Gastroesophageal sphincter (tissue), 4 donors: Measurements from ENCODE around the gene RBM23. TPM values are rescaled to one million over a fixed set of nuclear protein-coding genes. Genes with fewer than 3 reads are reported as not detected.
"Not testable (repeated sequence)": the region's sequence is repeated elsewhere in the genome, so short reads cannot be mapped to it uniquely, and the experiment has no call there.

Experiments
- ATAC-seq: fragments of 150-250 bp; one replicate; pipeline ENCODE4 v1.9.1; 2016; ENCODE audit warnings: mild to moderate bottlenecking, moderate library complexity
- H3K27ac ChIP-seq, 4 donors: fragments of 200-600 bp; sonication (generic) in 3 of 4; 1 replicate in 3 of 4; 2 replicates in 1 of 4; pipeline ENCODE4 v1.5.1; 2016 to 2019
- H3K27me3 ChIP-seq: fragments of 200-600 bp; sonication (generic); one replicate; pipeline ENCODE4 v1.5.1; 2019
- H3K36me3 ChIP-seq, 2 donors: fragments of 200-600 bp; sonication (generic); one replicate each; pipeline ENCODE4 v1.5.1; 2019; ENCODE audit warnings: control low read depth in 1 of 2
- H3K4me1 ChIP-seq, 3 donors: fragments of 200-600 bp; sonication (generic); 1 replicate in 2 of 3; 2 replicates in 1 of 3; pipeline ENCODE4 v1.5.1; 2016 to 2019; ENCODE audit warnings: control low read depth in 2 of 3
- H3K4me3 ChIP-seq, 2 donors: fragments of 200-600 bp; sonication (generic); one replicate each; pipeline ENCODE4 v1.5.1; 2019; ENCODE audit warnings: mild to moderate bottlenecking in 1 of 2, moderate library complexity in 1 of 2
- H3K9me3 ChIP-seq, 3 donors: fragments of 200-600 bp; sonication (generic); one replicate each; pipeline ENCODE4 v1.5.1; 2017 to 2019; ENCODE audit warnings: control low read depth in 2 of 3
- CTCF ChIP-seq, 4 experiments: fragments of 200-600 bp in 2 of 4; fragments of 450-650 bp in 2 of 4; sonication (generic) in 1 of 4; IDR thresholded peaks; one replicate each; pipeline ENCODE4 v1.5.1; 2017 to 2019; ENCODE audit warnings: antibody characterized with exemption in 4 of 4, mild to moderate bottlenecking in 2 of 4, moderate library complexity in 2 of 4
- EP300 ChIP-seq: sonication (generic); formaldehyde crosslinking; IDR thresholded peaks from one replicate; pipeline ENCODE4 v1.6.1; 2017; ENCODE audit warnings: antibody characterized with exemption, mild to moderate bottlenecking
- POLR2A ChIP-seq, 2 donors: fragments of 450-650 bp; IDR thresholded peaks; one replicate each; pipeline ENCODE4 v1.6.1; 2017; ENCODE audit warnings: antibody characterized with exemption in 2 of 2, mild to moderate bottlenecking in 2 of 2, moderate library complexity in 1 of 2
- POLR2AphosphoS5 ChIP-seq: sonication (generic); formaldehyde crosslinking; IDR thresholded peaks from one replicate; pipeline ENCODE4 v1.6.1; 2017; ENCODE audit warnings: antibody characterized with exemption
- WGBS, 2 donors: methylation state at CpG; one replicate each; pipeline ENCODE4 v1.1.5; 2018; ENCODE audit warnings: low coverage in 1 of 2; 5-methylcytosine and 5-hydroxymethylcytosine counted together
- total RNA-seq, 4 donors: library from RNA; depleted of rRNA; stranded (reverse); fragments of >200 nt; gene quantifications; one replicate each; pipeline ENCODE4 v1.1.0, GENCODE V29; 2016

The RBM23 gene
- 100 to 1,000 TPM in 3 of 4 donors, 10 to 100 TPM in 1; 94.4 to 855 (median 368) TPM for total RNA-seq

- H3K36me3 ChIP-seq = peaks cover 0 to 42% of the 10 kb centered on the region in 2 donors
- WGBS, 2 donors = 0% methylated on average over 14 to 16 of the region's 46 CpGs
- TF ChIP-seq POLR2A (IDR thresholded peaks at IDR 0.05) (peak; percentile 87 to 91), EP300 (no peak), CTCF (IDR thresholded peaks at IDR 0.05) (peak in 1 of 4 experiments; percentile 24), POLR2AphosphoS5 (peak; percentile 89)
- H3K4me1 ChIP-seq = peaks cover 0 to 45% (median 17%) of the 10 kb centered on the region in 3 donors
- peak within 1 kb of the TSS; percentile 55 for H3K4me3 ChIP-seq
- H3K9me3 ChIP-seq = no peaks in the 10 kb centered on the region
- no peaks in the 10 kb centered on the region for H3K27me3 ChIP-seq
- H3K27ac ChIP-seq = peak within 1 kb of the TSS; percentile 89 to 97 (median 90)
- peak; percentile 98 for ATAC-seq
These were observed at the start of gene RBM23 for GRCh38 chr14:22918804-22919600. Gene RBM23, minus strand, starts transcription at chr14:22919149.

DNA sequence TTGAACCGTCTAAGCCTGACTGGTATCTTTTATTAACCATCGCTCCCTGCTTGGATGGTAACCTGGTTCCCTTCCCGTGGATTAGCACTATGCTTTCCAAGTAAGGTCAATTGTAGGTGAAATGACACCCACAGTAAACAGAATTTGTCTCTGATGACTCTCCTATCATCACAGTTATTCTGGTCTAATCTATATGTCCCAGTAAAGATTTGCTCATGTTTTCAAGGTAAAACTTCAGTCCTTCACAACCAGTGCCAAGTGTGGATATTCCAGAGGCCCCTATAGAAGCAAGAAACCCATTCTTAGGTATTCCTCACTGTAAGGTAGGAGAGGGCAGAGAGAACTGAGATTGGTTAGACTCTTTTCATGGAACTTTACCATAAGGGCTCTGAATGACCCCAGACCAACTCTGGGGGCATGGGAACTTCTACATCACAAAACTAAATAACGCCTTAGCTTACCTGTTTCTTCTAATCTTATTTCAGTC is 47.9 kb upstream of the RBM23 start:
- no peak for ATAC-seq
- no peak overlapping the region for H3K4me3 ChIP-seq
- TF ChIP-seq POLR2AphosphoS5 = no peak
- no peak for TF ChIP-seq POLR2A (IDR thresholded peaks at IDR 0.05)
- no peak for TF ChIP-seq CTCF (IDR thresholded peaks at IDR 0.05)
- no peak for TF ChIP-seq EP300
- 39 to 60% methylated on average over 2 to 4 of the region's 4 CpGs for WGBS, 2 donors
- H3K4me1 ChIP-seq = no peaks in the 10 kb centered on the region
- H3K36me3 ChIP-seq = no peaks in the 10 kb centered on the region
- H3K27ac ChIP-seq = no peak overlapping the region
- H3K27me3 ChIP-seq = no peaks in the 10 kb centered on the region
- H3K9me3 ChIP-seq = no peaks in the 10 kb centered on the region

DNA sequence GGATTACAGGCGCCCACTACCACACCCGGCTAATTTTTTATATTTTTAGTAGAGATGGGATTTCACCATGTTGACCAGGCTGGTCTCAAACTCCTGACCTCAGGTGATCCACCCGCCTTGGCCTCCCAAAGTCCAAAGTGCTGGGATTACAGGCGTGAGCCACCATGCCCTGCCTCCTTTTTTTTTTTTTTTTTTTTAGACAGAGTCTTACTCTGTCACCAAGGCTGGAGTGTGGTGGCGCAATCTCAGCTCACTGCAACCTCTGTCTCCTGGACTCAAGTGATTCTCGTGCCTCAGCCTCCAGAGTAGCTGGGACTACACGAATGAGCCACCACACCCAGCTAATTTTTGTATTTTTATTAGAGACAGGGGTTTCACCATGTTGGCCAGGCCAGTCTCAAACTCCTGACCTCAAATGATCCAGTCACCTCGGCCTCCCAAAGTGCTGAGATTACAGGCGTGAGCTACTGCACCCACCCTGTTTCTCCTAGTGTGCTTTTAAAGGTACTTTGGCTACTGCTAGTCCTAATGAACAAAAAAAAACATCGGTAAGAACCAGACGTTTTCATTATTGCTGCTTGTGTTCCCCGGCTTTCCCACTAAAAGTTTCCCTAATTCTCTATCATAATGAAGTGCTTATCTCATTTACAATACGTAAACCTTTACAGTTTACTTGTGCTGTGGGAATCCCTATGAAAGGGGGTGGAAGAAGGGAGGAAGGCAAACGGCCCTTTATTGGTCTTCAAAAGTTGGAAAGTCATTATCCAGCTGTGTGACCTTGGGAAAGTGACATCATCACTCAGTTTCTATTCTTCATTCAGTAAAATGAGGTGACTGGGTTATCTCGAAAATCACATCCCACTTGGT is 47.2 kb upstream of the RBM23 start:
- not testable (repeated sequence) for H3K27ac ChIP-seq, H3K4me3 ChIP-seq, ATAC-seq, H3K27me3 ChIP-seq, H3K36me3 ChIP-seq, H3K9me3 ChIP-seq, H3K4me1 ChIP-seq
- WGBS, 2 donors = 54 to 60% methylated on average over 6 to 11 of the region's 15 CpGs

GRCh38 chr14:22962061-22962676 is 43.2 kb upstream of the RBM23 start:
- no peaks in the 10 kb centered on the region for H3K27me3 ChIP-seq
- H3K36me3 ChIP-seq = no peaks in the 10 kb centered on the region
- peaks cover 0 to 4% (median 0%) of the 10 kb centered on the region in 3 donors for H3K4me1 ChIP-seq
- no peak overlapping the region for H3K27ac ChIP-seq
- no peaks in the 10 kb centered on the region for H3K9me3 ChIP-seq
- ATAC-seq = no peak
- TF ChIP-seq CTCF (IDR thresholded peaks at IDR 0.05) (no peak), POLR2AphosphoS5 (no peak), EP300 (no peak), POLR2A (IDR thresholded peaks at IDR 0.05) (no peak)
- WGBS, 2 donors = 87 to 89% methylated on average over 6 of the region's 6 CpGs
- H3K4me3 ChIP-seq = no peak overlapping the region
